GM12878 (cell line): ENCODE data around the gene GOLGA7B. TPM values are rescaled to one million over a fixed set of nuclear protein-coding genes. Genes with fewer than 3 reads are reported as not detected.

Experiments used
- ATAC-seq: fragments of 200-7000 bp; cut with Tn5 transposase; 3 replicates; pipeline ENCODE4 v1.9.1; 2020; ENCODE audit warnings: mild to moderate bottlenecking, moderate library complexity
- BruUV-seq: library from RNA; stranded (reverse); fragments of 400-500 nt; replicated peaks from 2 replicates; lab custom pipeline; 2021; lab: Mats Ljungman, UMichigan
- CTCF ChIA-PET: fragments of 300-600 bp; sonication (Branson Sonifier 250); formaldehyde crosslinking; extraction: SDS; loops from one replicate; lab custom pipeline; 2021; ENCODE audit warnings: inconsistent platforms; lab: Yijun Ruan, JAX
- POLR2A ChIA-PET: fragments of 350-600 bp; formaldehyde crosslinking; extraction: SDS; loops from one replicate; lab custom pipeline; 2021; ENCODE audit warnings: inconsistent platforms; lab: Charles Lee
- RAD21 ChIA-PET: fragments of 300-600 bp; sonication (Branson Sonifier 250); formaldehyde crosslinking; loops from one replicate; lab custom pipeline; 2023; ENCODE audit warnings: antibody characterized with exemption; ENCODE audit not compliant: unreplicated experiment; lab: Charles Lee
- SMC1A ChIA-PET: fragments of 300-600 bp; sonication (Branson Sonifier 250); formaldehyde crosslinking; loops from one replicate; lab custom pipeline; 2023; ENCODE audit not compliant: unreplicated experiment, uncharacterized antibody; lab: Charles Lee
- DNase-seq: peaks from one replicate; pipeline ENCODE4 v3.0.0-alpha.2; 2011; ENCODE audit warnings: low read depth, low spot score
- FAIRE-seq: peaks from 3 replicates; lab custom pipeline; 2011; peaks lifted over from hg19 to GRCh38; lab: Jason Lieb, UNC
- H2AFZ ChIP-seq: 2 replicates; pipeline ENCODE4 v1.6.0; 2011; ENCODE audit warnings: low read depth, low read length, control low read depth; ENCODE audit not compliant: control insufficient read depth
- H3K27ac ChIP-seq: 2 replicates; pipeline ENCODE4 v1.5.1; 2011; ENCODE audit warnings: control low read depth; ENCODE audit not compliant: control insufficient read depth, insufficient read depth
- H3K27me3 ChIP-seq, 2 experiments: replicated peaks in 1 of 2; 2 replicates each; pipeline versions ENCODE4 v1.6.0 to v1.6.1; 2011; ENCODE audit warnings: low read length in 1 of 2; ENCODE audit not compliant: control insufficient read depth in 2 of 2, insufficient read depth in 2 of 2
- H3K36me3 ChIP-seq, 2 experiments: 2 replicates each; pipeline ENCODE4 v1.5.1; 2011; ENCODE audit warnings: low read length in 1 of 2; ENCODE audit not compliant: control insufficient read depth in 2 of 2, insufficient read depth in 2 of 2
- H3K4me1 ChIP-seq: 2 replicates; pipeline ENCODE4 v1.6.1; 2011; ENCODE audit warnings: mild to moderate bottlenecking, low read length, moderate library complexity, mixed read lengths; ENCODE audit not compliant: control insufficient read depth, insufficient read depth
- H3K4me2 ChIP-seq: 2 replicates; pipeline ENCODE4 v1.6.0; 2011; ENCODE audit warnings: control low read depth; ENCODE audit not compliant: control insufficient read depth, insufficient read depth
- H3K4me3 ChIP-seq: fragments of 200-600 bp; sonication (generic); 2 replicates; pipeline ENCODE4 v1.5.1; 2016
- H3K79me2 ChIP-seq: 2 replicates; pipeline ENCODE4 v1.6.0; 2011; ENCODE audit warnings: low read length; ENCODE audit not compliant: control insufficient read depth, insufficient read depth
- H3K9ac ChIP-seq: 2 replicates; pipeline ENCODE4 v1.8.0; 2011; ENCODE audit warnings: low read length, control low read depth, mixed read lengths; ENCODE audit not compliant: control insufficient read depth, insufficient read depth
- H3K9me3 ChIP-seq: replicated peaks from 3 replicates; pipeline ENCODE4 v1.5.1; 2011; ENCODE audit warnings: mild to moderate bottlenecking, low read length; ENCODE audit not compliant: control insufficient read depth, insufficient read depth
- H4K20me1 ChIP-seq: 2 replicates; pipeline ENCODE4 v1.6.0; 2011; ENCODE audit not compliant: control insufficient read depth, insufficient read depth
- CBX3 ChIP-seq: fragments of 200-600 bp; sonication (generic); IDR thresholded peaks from 2 replicates; pipeline ENCODE4 v1.6.1; 2016; ENCODE audit warnings: low read depth, borderline replicate concordance
- CBX5 ChIP-seq: sonication (generic); IDR thresholded peaks from 2 replicates; pipeline ENCODE4 v1.6.1; 2016; ENCODE audit warnings: low read depth, moderate library complexity, mild to moderate bottlenecking, inconsistent platforms
- EZH2 ChIP-seq: IDR thresholded peaks from 2 replicates; pipeline ENCODE4 v1.6.1; 2012; ENCODE audit warnings: low read depth, mild to moderate bottlenecking, control low read depth, inconsistent platforms, low read length, borderline replicate concordance; ENCODE audit not compliant: control insufficient read depth
- GATAD2B ChIP-seq: fragments of 450-650 bp; conservative IDR thresholded peaks from 2 replicates; pipeline ENCODE4 v1.6.1; 2017; ENCODE audit warnings: low read depth, mild to moderate bottlenecking, moderate library complexity
- HSF1 ChIP-seq: fragments of 150-350 bp; IDR thresholded peaks from 2 replicates; pipeline ENCODE4 v1.6.1; 2014; ENCODE audit warnings: mild to moderate bottlenecking, low read depth, low read length
- KLF5 ChIP-seq: fragments of 450-650 bp; IDR thresholded peaks from 2 replicates; pipeline ENCODE4 v1.6.1; 2014; ENCODE audit warnings: mild to moderate bottlenecking; ENCODE audit not compliant: partially characterized antibody
- MTA3 ChIP-seq: IDR thresholded peaks from 2 replicates; pipeline ENCODE4 v1.6.1; 2012; ENCODE audit warnings: low read length, inconsistent platforms, borderline replicate concordance
- POLR2A ChIP-seq: IDR thresholded peaks from 2 replicates; pipeline ENCODE4 v1.6.1; 2011; ENCODE audit warnings: low read depth, mild to moderate bottlenecking, low read length
- SRF ChIP-seq, 2 experiments: IDR thresholded peaks; 2 replicates each; pipeline ENCODE4 v1.6.1; 2011; ENCODE audit warnings: low read depth in 2 of 2, low read length in 2 of 2, mild to moderate bottlenecking in 1 of 2, moderate library complexity in 1 of 2
- STAT3 ChIP-seq: IDR thresholded peaks from 2 replicates; pipeline ENCODE4 v1.6.1; 2011; ENCODE audit warnings: low read depth, low read length, improper control_type of control experiment
- SUPT20H ChIP-seq: IDR thresholded peaks from 2 replicates; pipeline ENCODE4 v1.6.1; 2011; ENCODE audit warnings: low read depth, mild to moderate bottlenecking, low read length, moderate library complexity, borderline replicate concordance; ENCODE audit not compliant: control insufficient read depth
- SUZ12 ChIP-seq: fragments of 200-600 bp; sonication (generic); IDR thresholded peaks from one replicate; pipeline ENCODE4 v1.6.1; 2018; ENCODE audit warnings: antibody characterized with exemption, mild to moderate bottlenecking; ENCODE audit not compliant: unreplicated experiment
- ZBTB4 ChIP-seq: fragments of 450-650 bp; formaldehyde crosslinking; IDR thresholded peaks from 2 replicates; pipeline ENCODE4 v1.4.0; 2022; ENCODE audit warnings: mild to moderate bottlenecking, moderate library complexity
- ZBTB40 ChIP-seq: fragments of 450-650 bp; IDR thresholded peaks from 2 replicates; pipeline ENCODE4 v1.6.1; 2016; ENCODE audit warnings: mild to moderate bottlenecking, moderate library complexity, borderline replicate concordance
- WGBS: methylation state at CpG from one replicate; pipeline ENCODE4 v1.1.6; 2016; ENCODE audit warnings: low lambda C conversion rate; ENCODE audit not compliant: insufficient replicate concordance, insufficient coverage; ENCODE audit errors: missing lambda C conversion rate; 5-methylcytosine and 5-hydroxymethylcytosine counted together
- in situ Hi-C: fragments of 300-500 bp; cut with MboI; formaldehyde crosslinking; loops from 9 replicates; pipeline ENCODE4 v1.14.3; 2018; ENCODE audit warnings: mixed read lengths
- intact Hi-C: fragments of 100-400 bp; cut with micrococcal nuclease; formaldehyde crosslinking; loops from one replicate; pipeline ENCODE4 v1.14.2; 2022; ENCODE audit not compliant: unreplicated experiment
- polyA plus RNA-seq, 11 experiments: library from polyadenylated mRNA; depleted of rRNA in 4 of 11; unstranded in 6 of 11; stranded (reverse) in 5 of 11; fragments of >200 nt; fragmentation: Nextera tagmentation in 4 of 11; fragmentation: Illumina TruSeq in 1 of 11; extraction: Ambion mirVana in 4 of 11; extraction: Trizol in 1 of 11; gene quantifications; 1 replicate in 1 of 11; 2 replicates in 10 of 11; pipeline versions ENCODE4 v1.2.1 to v1.2.3, GENCODE V29; 2011 to 2016; ENCODE audit warnings: inconsistent platforms in 2 of 11, missing spikeins in 2 of 11, low read depth in 1 of 11
- total RNA-seq, 4 experiments: library from RNA; depleted of rRNA in 3 of 4; stranded (reverse); fragments of >200 nt in 3 of 4; fragmentation: Illumina TruSeq in 1 of 4; extraction: Trizol in 1 of 4; gene quantifications; 2 replicates each; pipeline versions ENCODE4 v1.2.1 to v1.2.3, GENCODE V29; 2013 to 2021

GOLGA7B gene
- total and polyA plus RNA-seq, 10 of the 15 experiments (the other 5 are each of a cell fraction or from before 2014, with no cell fraction given) = 0.01 to 0.02 (median 0.01) TPM; not detected in 7

GRCh38 chr10:97919012-97919411 lies 69.4 kb downstream of the GOLGA7B start (continued):
- TF ChIP-seq EZH2 = no peak
- no peak for TF ChIP-seq ZBTB40
- TF ChIP-seq CBX3 = no peak
- TF ChIP-seq SUPT20H = no peak

GRCh38 chr10:97920865-97921264 lies 71.2 kb downstream of the GOLGA7B start:
- CTCF ChIA-PET = no interaction called here
- in situ Hi-C loops = no loop called here
- no peak overlapping the region for H3K27ac ChIP-seq
- DNase-seq (no peak), FAIRE-seq (no peak), ATAC-seq (no peak)
- BruUV-seq = no TSS peak
- no peaks in the 10 kb centered on the region; a peak in 2 of 4 replicates for H3K27me3 ChIP-seq
- no peaks in the 10 kb centered on the region for H3K9me3 ChIP-seq
- H3K79me2 ChIP-seq = no peaks in the 10 kb centered on the region
- RAD21 ChIA-PET = no interaction called here
- 15% methylated on average over 4 of the region's 4 CpGs for WGBS
- intact Hi-C loops = no loop called here
- SMC1A ChIA-PET = no interaction called here
- no peak overlapping the region for H2AFZ ChIP-seq
- no peak overlapping the region for H3K4me2 ChIP-seq
- POLR2A ChIA-PET = no interaction called here
- no peaks in the 10 kb centered on the region for H4K20me1 ChIP-seq
- no peaks in the 10 kb centered on the region for H3K4me1 ChIP-seq
- no peak overlapping the region for H3K9ac ChIP-seq
- H3K36me3 ChIP-seq = no peaks in the 10 kb centered on the region
- no peak overlapping the region for H3K4me3 ChIP-seq
- TF ChIP-seq CBX5 (no peak), GATAD2B (no peak), MTA3 (no peak), SUPT20H (no peak), KLF5 (no peak), SUZ12 (no peak), ZBTB4 (no peak), STAT3 (no peak), HSF1 (no peak), POLR2A (no peak), SRF (IDR thresholded peaks at IDR 0.05; ENCODE audit: low read depth in 2 of 2, low read length in 2 of 2) (no peak)
